Activated gamma-delta T cell treated with Interleukin-2 at 50 U/mL for 16 hours (primary cell): Measurements from ENCODE around the gene FLOT2.
A peak's percentile ranks its signal among the peaks of the same experiment; 100 is the strongest.
"Not testable (repeated sequence)": the region's sequence is repeated elsewhere in the genome, so short reads cannot be mapped to it uniquely, and the experiment has no call there.

Experiments used
- DNase-seq: peaks from one replicate; pipeline ENCODE4 v3.0.0-alpha.2; 2020

The FLOT2 gene

GRCh38 chr17:28871056-28871579 is 26.4 kb downstream of the FLOT2 start:
- peak; percentile 33 for DNase-seq

DNA sequence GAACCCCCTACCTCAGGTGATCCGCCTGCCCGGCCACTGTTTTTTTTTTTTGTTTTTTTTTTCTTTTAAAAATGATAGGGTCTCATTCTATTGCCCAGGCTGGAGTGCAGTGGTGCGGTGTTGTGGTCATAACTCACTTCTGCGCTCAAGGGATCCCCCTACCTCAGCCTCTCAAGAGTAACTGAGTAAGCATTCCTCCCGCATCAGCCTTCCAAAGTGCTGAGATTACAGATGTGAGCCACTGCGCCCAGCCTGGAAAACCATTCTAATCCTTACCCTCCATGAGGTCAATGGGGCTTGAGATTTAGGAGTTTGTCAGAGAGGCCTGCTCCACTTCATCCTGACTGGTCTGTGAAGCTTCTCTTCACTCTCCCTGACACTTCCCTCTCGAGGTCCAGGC is 30.3 kb downstream of the FLOT2 start:
- DNase-seq: no peak

DNA sequence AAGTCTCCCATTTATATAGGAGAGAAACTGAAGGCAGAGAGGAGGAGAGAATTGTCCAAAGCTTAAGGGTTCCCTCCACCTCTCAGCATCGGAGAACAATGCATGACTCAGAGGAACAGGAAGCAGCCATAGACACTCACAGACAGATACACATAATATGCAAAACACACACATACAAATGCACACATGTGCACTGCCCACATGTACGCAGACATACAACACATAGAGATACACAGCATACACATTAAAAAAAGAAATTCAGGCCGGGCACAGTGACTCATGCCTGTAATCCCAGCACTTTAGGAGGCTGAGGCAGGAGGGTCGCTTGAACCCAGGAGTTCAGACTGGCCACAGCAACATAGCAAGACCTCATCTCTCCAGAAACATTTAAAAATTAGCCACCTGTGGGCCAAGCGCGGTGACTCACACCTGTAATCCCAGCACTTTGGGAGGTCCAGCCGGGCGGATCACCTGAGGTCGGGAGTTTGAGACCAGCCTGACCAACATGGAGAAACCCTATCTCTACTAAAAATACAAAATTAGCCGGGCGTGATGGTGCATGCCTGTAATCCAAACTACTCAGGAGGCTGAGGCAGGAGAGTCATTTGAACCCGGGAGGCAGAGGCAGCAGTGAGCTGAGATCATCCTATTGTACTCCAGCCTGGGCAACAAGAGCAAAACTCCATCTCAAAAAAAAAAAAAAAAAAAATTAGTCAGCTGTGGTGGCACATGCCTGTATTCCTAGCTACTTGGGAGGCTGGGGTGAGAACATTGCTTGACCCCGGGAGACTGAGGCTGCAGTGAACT is 31.4 kb downstream of the FLOT2 start:
- no peak for DNase-seq

DNA sequence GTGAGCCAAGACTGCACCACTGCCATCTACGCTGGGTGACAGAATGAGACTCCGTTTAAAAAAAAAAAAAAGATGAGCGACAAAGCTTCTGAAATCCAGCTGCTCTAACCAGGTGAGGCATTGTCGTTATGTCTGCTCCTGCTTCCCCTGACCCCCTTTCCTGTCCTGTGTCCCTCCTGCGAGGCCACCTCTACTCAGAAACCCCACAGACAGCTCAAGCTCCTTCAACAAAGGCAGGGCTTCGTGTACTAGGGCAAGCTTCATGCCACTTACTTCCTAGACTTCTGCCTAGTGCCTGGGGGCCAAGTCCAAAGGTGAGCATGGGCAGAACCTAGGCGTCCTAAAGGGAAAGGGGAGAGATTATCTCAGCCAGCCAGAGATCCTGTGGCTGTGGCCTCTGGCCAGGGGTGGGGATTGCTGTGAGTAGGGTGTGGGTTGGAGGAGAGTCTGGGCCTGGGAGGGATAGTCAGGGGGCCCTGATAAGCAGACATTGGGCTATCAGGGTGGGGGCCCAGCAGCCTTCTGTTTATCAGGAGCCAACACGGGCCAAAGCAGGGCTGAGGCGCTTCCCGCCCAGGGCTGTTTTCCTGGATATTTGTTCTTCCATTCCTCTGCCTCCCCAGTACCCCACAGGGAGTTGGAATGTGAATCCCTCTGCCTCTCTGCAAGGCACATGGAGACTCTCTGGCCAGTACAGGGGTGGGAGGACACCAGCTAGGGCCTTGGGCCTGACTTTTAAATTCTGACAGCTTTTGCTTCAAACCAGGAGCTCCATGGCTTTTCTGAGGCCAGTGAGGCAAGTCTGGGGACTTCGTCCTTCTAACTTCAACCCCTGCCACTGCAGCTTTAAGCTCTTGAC is 32.3 kb downstream of the FLOT2 start:
- DNase-seq: no peak

DNA sequence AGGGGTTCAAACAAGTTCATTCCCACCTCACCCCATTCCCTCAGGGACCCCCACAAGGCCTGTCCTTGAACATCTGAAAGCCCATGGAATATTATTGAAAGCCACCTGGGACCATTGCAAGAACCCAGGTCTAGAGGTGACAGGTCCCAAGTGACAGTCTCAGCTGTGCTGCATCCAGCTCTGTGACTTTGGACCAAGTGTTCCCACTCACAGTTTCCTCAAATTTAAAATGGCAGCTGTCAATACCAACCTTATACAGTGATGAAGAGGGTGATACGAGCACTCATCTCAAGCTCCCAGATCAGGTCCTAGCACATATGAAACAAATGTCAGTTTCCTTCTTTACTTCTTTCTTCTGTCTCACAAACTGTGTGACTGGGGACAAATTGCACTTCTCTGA is 33.6 kb downstream of the FLOT2 start:
- no peak for DNase-seq

DNA sequence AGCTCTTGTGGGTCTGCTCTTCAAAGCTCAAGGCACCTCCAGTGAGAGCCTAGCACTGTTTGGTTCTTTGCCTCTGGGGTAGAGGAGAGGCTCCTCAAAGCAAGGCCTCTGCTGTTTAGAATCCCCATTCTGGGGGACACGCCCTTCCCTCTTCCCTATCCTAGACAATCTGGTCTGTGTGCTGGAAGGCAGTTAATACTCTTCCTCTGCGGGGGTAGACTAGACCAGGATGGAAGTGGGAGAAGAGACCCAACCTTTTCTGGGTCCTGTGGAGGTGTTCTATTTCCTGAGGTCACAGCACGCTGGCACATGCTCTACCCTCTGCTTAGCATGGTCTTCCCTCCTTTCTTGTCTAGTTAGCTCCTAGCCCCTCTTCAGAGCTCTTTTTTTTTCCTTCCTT is 35.0 kb downstream of the FLOT2 start:
- no peak for DNase-seq

- no peak for DNase-seq
Measured at GRCh38 chr17:28861393-28862203, 35.9 kb downstream of the FLOT2 start.

DNA sequence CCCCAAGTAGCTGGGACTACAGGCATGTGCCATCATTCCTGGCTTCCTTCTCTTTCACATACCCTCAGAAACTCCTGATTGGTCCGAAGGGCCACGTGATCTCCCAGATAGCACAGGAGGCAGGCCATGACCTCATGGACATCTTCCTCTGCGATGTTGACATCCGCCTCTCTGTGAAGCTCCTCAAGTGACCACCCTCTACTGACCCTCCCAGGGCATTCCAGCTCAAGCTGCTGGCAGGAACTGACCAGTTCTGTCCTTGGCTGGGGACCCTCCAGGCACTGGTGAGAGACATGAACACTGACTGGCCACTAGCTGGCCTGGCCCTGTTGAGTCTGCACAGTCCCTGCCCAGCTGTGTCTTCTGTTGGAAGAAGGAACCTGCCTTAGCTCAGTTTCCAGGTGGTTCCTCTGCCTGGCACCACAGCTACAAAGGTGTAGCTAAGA is 37.1 kb downstream of the FLOT2 start:
- DNase-seq: no peak

DNA sequence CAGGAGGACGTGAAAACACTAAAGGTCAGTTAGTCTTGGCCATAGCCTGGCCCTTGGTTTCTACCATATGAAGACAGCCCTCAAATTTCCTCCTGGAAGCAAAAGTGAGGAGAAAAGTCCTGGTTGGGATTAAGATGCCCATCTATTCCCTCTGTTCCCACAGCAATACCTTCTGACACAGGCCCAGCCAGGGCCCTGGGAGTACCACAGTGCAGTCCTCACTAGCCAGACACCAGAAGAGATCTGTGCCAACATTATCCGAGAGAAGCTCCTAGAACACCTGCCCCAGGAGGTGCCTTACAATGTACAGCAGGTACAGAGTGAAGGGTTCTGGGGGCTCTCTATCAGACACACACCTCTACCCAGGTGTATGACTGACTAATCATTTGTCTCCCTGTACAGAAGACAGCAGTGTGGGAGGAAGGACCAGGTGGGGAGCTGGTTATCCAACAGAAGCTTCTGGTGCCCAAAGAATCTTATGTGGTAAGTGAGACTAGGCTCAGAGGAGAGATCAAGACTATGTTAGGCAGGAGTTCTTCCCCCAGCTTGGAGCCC is 38.7 kb downstream of the FLOT2 start:
- DNase-seq: no peak

DNA sequence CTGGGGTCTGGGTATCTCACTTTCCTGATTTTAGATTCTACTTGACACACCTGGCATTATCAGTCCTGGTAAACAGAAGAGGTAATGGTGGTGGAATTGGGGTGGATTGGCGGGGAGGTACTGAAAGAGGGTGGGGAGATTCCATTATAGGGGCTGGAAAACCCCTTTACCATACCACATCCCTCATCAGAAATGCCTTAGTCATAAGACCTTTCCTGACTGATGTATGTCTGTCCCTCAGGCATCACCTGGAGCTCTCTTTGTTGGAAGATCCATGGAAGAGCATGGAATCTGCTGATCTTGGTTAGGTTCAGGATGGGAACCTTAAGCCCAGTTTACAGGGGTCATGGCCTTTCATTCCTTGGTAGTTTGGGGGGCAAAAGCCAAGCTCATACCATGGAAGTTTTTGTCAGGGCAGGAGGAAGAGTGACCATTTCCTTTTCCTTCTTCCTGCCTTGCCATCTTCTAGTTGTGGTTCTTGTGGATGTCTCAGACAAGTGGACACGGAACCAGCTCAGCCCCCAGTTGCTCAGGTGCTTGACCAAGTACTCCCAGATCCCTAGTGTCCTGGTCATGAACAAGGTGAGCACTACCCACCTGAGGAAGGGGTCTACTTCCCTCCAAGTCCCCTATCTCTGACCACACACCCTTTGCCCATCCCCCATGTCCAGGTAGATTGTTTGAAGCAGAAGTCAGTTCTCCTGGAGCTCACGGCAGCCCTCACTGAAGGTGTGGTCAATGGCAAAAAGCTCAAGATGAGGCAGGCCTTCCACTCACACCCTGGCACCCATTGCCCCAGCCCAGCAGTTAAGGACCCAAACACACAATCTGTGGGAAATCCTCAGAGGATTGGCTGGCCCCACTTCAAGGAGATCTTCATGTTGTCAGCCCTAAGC is 39.4 kb downstream of the FLOT2 start:
- no peak for DNase-seq

GRCh38 chr17:28856028-28856574 is 41.4 kb downstream of the FLOT2 start:
- no peak for DNase-seq

DNA sequence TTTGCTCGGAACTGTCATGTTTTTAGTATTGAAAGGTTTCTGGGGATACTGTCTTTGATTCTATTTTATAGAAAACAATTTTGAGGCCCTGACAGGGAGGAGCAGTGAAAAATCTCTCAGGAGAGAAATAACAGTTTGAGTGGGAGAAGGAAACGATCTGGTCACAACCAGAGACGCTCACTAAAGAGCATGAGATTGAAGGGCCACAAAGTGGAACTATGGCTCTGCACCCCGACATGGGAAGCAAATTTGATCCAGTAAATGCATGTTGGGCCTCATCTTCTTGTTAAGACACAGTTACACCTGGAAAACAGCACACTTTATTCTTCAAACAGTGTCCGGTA is 42.2 kb downstream of the FLOT2 start:
- DNase-seq: no peak

DNA sequence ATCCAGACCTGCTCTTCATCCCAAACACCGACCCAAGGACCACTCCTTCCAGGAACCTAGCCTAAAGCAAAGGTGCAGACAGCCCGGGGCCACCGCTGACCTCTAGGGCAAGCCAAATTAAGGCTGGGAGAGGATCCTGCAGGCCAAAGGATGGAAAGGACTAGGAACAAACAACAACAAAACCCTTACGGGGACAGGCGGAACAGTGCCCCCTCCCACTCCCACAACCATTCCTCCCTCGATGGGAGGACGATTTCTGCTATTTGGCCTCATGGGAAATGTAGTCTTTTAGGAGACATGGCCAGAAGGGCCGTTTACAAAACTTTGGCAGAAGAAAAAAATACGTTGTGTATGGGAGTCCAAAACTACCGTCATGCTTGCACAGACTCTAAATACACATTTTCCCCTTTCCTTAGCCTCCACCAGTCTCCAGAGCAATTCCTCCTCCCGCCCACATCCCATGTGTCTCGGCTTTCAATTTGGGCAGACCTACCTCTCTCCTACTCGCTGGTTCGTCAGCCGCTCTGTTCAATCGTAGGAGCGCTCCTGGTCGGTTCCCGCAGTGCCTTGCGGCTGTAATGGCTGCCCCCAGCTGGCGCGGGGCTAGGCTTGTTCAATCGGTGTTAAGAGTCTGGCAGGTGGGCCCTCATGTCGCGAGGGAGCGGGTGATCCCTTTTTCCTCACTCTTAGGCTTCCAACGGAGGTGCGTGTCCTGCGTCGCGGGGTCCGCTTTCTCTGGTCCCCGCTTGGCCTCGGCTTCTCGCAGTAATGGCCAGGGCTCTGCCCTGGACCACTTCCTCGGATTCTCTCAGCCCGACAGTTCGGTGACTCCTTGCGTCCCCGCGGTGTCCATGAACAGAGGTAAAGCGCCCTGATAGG is 42.8 kb downstream of the FLOT2 start, which contains the start of gene ERAL1:
Gene ERAL1 (plus strand): TSS at position 560 of the 879 bp plus-strand sequence. CDS start 19 bp downstream, at position 579.
- DNase-seq: peak; percentile 74

DNA sequence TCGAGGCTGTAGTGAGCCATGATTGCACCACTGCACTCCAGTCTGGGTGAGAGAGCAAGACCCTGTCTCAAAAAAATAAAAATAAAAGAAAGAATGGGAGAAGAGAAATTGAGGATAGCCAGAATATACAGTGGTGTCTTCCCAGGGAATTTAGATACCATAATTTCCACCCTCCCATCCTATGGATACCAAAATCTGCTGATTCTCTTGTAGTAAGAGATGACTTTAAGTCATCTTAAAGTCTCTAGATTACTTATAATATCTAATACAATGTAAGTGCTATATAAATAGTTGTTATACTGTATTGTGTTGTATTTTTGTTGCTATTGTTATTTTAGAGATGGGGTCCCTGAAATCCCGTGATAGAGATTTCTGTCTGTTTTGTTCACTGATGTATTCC is 44.2 kb downstream of the FLOT2 start:
- no peak for DNase-seq

DNA sequence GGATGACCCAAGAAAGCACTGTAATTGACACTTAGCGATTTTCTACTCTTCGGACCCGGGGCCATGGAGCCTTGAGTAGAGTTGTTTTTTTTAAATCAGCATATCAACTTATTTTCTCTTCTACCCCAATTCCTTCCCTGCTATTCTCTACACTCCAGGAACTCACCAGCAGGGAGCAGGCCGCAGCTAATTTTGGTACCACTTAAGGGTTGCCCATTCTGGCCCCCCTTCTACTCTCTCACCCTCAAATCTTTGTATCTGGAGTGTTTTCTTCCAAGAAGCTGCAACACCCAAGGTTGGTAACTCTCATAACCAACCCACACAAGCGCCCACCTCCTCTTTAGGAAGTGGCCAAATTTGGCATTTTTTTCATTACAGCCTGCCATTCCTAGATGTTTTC is 48.3 kb downstream of the FLOT2 start:
- DNase-seq: no peak

- DNase-seq: peak; percentile 44
Measured at GRCh38 chr17:28848667-28849066, 48.9 kb downstream of the FLOT2 start.

- not testable (repeated sequence) for DNase-seq
Measured at GRCh38 chr17:28846699-28847098, 50.8 kb downstream of the FLOT2 start.

- no peak for DNase-seq
Measured at GRCh38 chr17:28846231-28846630, 51.3 kb downstream of the FLOT2 start.

DNA sequence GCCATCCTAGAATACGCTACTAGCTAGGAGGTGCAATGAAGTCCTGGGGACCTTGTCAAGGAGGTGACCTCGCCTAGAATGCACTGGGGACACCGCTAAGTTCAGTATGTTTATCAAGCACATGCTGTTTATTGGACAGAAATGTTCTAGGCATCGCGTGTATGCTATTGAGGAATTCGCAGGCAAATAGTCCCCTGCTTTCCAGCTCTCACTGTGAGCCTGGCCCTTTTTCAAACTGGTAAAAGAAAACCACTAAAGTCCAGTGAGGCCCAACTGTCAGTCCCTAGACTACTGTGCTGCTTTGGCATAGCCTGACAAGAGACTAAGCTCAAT is 53.8 kb downstream of the FLOT2 start:
- DNase-seq: no peak

DNA sequence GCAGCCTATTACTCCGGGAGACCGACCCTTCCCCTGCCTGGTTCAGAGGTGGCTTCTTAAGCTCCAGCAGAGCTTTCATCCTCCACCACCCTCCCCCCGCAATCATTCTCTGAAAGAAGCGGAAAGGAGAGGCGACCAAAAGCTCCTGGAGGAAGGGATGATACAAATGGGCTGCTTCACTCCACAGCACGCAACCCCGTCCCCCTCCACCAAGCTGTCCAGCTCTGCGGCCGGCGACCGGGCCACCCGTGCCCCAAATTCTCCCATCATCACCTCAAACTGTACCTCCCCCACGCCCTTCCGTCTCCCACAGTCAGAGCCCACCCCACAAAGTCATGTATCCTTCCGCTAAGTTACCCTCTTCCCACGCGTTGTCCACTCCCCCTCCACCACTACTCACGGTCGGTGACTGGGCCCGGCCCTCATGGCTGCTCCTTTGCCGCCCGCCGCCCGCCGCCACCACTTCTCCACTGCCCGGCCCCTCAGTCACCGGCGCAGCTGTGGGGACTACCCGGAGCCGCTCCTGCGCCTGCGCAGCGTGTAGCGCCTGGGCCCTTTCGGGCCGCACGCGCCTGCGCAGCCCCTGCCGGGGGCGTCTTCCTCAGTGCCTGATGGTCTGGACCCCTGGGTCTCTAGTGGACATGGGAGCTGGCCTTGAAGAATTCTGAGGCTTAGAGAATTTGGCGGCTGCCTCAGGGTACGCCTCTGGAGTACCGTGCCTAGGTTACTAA is 55.1 kb downstream of the FLOT2 start, which contains the start of gene FAM222B:
Gene FAM222B (minus strand): TSS at position 509 of the 731 bp plus-strand sequence. CDS start 76,123 bp downstream, outside the sequence.
- DNase-seq: peak; percentile 80
